Measurements from ENCODE around the gene TRAF1.

Gene TRAF1

DNA sequence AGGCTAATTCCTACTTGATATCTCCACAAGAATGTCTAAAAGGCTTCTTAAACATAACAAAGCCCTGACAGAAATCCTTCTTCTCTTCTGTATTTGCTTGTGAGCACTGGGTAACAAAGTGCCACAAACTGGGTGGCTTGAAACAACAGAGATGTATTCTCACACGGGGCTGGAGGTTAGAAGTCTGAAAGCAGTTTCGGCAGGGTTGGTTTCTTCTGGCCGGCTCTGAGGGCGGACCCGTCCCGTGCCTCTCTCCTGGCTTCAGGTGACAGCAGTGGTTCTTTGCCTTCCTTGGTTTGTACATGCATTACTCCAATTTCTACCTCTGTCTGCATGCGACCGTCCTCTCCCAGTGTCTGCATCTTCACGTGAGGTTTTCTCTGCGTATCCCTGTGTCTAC, 14.0 kb upstream of the TRAF1 start:
- DNase-seq (ENCODE audit: low read depth), result no peak

DNA sequence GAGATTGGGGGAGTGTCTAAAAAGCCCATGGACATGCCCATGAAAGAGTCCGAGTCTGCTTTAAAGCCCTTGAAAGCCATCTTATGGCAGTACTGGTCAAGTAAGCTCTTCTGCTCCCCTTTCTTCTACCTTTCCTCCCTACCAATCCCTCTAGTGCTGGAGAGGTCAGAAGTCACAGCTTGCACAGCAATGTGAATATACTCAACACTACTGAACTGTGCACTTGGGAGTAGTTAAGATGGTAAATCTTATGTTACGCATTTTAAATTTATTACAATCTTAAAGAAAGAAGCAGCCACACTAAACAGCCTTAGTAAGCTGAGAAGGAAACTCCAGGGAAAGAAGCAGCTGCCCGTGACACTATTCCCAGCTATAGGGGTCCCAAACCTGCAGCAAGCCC, 12.3 kb upstream of the TRAF1 start:
- no peak for DNase-seq (ENCODE audit: low read depth)

GRCh38 chr9:120937596-120937995, 11.0 kb upstream of the TRAF1 start:
- DNase-seq (ENCODE audit: low read depth), result no peak

DNA sequence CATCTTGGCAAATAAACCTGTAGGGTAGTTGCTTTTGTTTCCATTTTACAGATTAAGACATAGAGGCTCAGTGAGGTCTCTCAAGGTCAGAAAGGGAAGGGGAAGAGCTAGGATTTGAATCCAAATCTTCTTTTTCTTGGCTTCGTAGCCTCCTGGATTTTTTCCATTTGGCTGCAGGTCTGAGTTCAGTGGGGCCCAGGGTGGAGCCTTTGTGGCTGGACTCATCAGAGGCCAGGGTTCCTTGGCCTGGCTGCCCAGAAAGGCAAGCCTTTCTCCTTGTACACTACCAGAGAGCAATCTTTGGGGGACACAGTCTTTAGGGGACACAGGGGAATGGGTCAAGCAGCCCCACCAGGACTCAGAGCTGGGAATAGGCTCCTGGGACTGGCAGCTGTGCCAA, 10.5 kb upstream of the TRAF1 start:
- no peak for DNase-seq (ENCODE audit: low read depth)

DNA sequence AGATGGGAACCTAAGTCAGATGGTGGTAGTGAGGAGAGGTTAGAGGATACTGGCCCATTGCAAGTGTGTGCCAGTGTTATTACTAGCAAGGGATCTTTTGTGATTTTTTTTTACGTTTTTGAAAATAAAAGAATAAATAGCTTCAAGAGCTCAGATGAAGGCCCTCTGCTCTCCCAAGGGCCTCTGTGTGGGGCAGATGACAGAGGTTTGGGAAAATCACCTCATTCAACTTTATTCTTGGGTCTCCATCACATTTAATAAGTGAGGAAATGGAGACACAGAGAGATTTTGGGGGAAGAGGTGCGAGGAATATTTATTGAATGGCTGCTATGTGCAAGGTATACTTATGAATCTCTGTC, 10.1 kb upstream of the TRAF1 start:
- no peak for DNase-seq (ENCODE audit: low read depth)

GRCh38 chr9:120936011-120936763, 9.6 kb upstream of the TRAF1 start:
- DNase-seq (ENCODE audit: low read depth), result peak; percentile 90

DNA sequence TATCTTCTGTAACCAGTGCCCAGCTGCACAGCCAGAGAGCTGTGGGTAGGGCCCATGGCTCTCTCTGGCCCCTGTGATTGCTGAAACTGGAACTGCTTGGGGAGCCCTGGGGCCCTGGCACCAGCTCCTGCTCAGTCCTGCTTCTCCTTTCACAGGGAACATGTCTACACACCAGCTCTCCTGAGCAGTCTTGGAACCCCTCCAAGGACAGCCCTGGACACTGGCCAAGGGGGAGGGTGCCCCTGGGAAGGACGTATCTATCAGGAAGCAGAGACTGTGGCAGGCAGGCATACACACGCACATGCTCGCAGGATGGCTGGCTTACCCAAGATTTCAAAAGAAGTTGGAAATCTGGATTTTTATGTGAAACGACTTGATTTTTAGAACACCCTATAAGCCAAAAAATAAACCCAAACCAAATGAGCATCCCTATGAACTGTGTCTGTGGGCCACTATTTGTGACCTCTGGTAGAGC, 8.8 kb upstream of the TRAF1 start:
- DNase-seq (ENCODE audit: low read depth), result no peak

DNA sequence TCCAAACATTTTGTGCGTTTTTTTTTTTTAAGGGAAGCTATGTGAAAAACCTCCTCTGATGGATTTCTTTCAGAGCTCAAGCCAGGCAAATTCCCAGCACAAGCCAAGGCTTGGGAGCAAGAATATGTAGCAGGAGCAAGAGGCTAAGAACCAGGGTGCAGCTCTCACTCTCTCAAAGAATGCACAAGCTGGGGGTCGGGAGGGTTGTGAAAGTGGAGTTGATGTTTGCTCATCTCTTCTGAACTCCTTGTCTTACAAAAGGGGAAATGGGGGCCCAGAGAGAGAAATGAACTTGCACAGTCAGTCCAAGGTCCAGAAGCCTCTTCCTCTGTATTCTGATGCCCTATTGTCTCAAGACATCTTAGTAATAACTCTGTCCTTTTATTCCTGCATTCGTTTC, 7.7 kb upstream of the TRAF1 start:
- DNase-seq (ENCODE audit: low read depth), result no peak

- DNase-seq (ENCODE audit: low read depth), result no peak
Measured at GRCh38 chr9:120933310-120934055, 6.9 kb upstream of the TRAF1 start.

- no peak for DNase-seq (ENCODE audit: low read depth)
Measured at GRCh38 chr9:120932086-120932823, 5.7 kb upstream of the TRAF1 start.

DNA sequence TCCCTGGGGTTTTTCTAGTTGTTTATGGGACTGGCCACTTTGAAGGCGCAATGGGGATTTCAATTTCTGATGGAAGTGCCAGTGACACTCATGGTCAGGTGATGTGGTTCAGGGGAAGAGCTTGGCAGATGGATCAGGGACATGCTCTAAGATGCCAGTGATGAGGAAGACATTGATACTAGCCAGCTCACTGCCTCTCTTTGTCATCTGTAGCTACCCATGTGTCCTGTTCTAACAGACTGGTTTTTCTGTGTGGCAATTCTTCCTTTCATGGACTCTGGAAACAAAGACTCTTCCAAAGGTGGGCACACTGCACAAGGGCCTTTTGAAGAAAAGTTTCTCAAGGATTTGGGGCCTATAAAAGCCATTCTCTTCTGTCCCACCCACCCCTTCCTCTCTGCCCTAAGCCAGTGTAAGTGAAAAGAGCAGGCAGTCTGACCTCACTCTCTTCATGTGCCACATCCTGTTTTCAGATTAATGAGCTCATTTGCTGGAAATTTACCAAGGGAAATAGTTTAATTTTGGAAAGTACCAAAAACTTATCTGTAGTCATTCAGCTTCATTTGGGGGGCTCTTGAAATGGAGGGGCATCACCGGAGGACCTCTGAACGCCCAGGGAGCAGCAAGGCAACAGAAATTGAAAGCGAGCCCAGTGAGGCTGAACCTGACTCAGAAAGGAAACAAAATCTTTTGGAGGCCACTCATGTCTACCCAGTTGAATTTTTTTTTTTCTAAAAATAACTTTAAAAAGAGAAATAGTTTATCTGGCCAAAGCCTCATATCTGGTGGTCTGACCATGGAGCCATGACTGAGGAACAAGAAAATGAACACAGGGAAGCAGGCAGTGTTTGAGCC, 4.9 kb upstream of the TRAF1 start:
- DNase-seq (ENCODE audit: low read depth), result peak; percentile 66

GRCh38 chr9:120929229-120929791, 2.7 kb upstream of the TRAF1 start:
- DNase-seq (ENCODE audit: low read depth), result no peak

GRCh38 chr9:120928483-120929228, 2.1 kb upstream of the TRAF1 start:
- DNase-seq (ENCODE audit: low read depth), result peak; percentile 60

GRCh38 chr9:120928015-120928482, 1.5 kb upstream of the TRAF1 start:
- no peak for DNase-seq (ENCODE audit: low read depth)

DNA sequence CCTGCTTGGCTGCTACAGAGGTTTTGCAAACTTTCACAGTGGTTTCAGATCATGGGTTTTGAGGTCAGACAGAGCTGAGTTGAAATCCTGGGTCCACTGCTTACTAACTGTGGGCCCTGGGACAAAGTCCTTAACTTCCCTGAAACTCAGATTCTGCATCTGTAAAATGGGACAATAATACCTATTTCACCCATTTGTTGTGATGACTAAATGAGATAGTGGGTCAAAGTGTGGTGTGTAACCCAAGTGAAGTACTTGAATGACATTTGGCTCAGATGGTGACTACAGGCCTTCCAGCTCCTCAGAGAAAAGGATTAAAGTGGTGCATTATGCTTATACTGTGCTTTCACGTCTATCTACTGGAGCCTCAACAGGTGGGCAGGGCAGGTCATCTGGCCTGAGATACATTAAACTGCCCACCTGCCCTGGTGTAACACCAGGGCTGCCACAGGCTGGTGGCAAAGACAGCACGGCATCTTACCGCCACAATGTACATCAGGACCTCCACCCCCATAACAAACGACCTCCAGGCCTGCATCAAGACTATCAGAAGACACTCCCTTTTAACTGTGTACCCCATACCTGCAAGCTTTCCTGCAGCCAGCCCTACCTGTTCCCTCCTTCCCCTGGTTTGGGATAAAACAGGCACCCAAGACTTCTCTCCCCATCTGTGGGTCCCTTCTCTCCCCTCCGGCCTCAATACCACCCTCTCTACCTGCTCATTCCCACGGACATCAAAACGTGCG, 846 bp upstream of the TRAF1 start:
- DNase-seq (ENCODE audit: low read depth), result no peak

DNA sequence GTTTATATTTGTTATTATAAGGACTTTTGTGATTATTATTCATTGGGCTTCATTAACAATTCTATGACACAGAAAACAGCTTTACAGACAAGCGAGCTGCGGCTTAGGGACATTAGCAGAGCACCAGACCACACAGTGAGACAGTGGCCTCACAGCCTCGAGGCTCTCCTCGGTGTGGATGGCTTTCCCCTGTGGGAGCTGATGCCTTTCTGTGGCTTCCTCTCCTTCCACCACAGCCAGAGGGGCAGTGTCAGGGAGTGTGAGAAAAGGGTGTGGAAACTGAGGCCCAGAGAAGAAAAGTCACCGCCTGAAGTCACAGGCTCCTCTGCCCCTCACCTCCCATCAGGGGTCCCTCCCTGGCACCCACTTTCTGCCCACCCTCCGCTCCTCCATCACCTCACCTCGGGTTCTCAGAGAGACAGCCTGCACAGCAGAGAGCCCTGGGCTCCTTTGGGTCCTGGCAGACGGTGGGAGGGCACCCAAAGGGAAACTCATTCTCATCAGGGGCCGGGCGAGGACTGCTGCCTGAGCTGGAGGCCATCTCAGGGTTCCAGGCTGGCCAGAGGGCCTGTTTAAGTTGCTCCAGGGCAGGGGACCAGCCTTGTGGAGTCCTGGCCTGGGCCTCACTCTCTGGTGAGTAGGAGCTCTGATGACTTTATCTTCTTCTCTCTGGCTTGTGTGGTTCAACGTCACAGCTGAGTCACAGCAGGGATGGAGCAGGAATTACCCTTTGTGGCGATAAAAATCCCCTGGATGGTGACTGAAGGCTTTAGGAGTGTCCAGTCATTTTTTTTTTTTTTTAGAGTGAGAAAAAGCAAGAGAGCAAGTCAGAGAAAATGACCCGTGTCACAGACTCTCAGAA, 830 bp downstream of the TRAF1 start:
- DNase-seq (ENCODE audit: low read depth), result peak; percentile 81

GRCh38 chr9:120924698-120925534, 1.7 kb downstream of the TRAF1 start:
- DNase-seq (ENCODE audit: low read depth), result no peak
